H1 (cell line): Measurements from ENCODE around the gene IFNK. TPM values are rescaled to one million over a fixed set of nuclear protein-coding genes. Genes with fewer than 3 reads are reported as not detected.

Experiments
- CTCF ChIA-PET: fragments of 300-600 bp; sonication (Branson Sonifier 250); formaldehyde crosslinking; loops from one replicate; lab custom pipeline; 2021; ENCODE audit not compliant: partially characterized antibody; lab: Charles Lee
- POLR2A ChIA-PET: fragments of 300-600 bp; sonication (Branson Sonifier 250); formaldehyde crosslinking; loops from one replicate; lab custom pipeline; 2021; ENCODE audit warnings: inconsistent platforms; ENCODE audit not compliant: partially characterized antibody; lab: Charles Lee
- DNase-seq, 2 experiments: peaks; one replicate each; pipeline versions ENCODE4 v3.0.0 to v3.0.0-alpha.2; 2010 to 2022; ENCODE audit warnings: low spot score in 2 of 2, low read depth in 1 of 2, mixed read lengths in 1 of 2
- FAIRE-seq: peaks from 2 replicates; lab custom pipeline; 2011; peaks lifted over from hg19 to GRCh38; lab: Jason Lieb, UNC
- H2AFZ ChIP-seq: 2 replicates; pipeline ENCODE4 v1.8.1; 2012; ENCODE audit warnings: low read length, inconsistent platforms
- H2AK5ac ChIP-seq: 2 replicates; pipeline ENCODE4 v1.6.1; 2013; ENCODE audit warnings: low read depth, low read length
- H2BK120ac ChIP-seq: replicated peaks from 2 replicates; pipeline ENCODE3; 2013; ENCODE audit warnings: low read depth, low read length, inconsistent platforms
- H2BK12ac ChIP-seq: 2 replicates; pipeline ENCODE4 v1.6.1; 2013; ENCODE audit warnings: low read depth, low read length
- H2BK15ac ChIP-seq: 2 replicates; pipeline ENCODE4 v1.6.1; 2013; ENCODE audit warnings: low read length
- H2BK20ac ChIP-seq: 2 replicates; pipeline ENCODE4 v1.6.1; 2013; ENCODE audit warnings: low read length
- H2BK5ac ChIP-seq: 2 replicates; pipeline ENCODE4 v1.6.1; 2013; ENCODE audit warnings: low read depth, low read length
- H3K14ac ChIP-seq: 2 replicates; pipeline ENCODE4 v1.6.1; 2013; ENCODE audit warnings: inconsistent platforms; ENCODE audit not compliant: insufficient read length
- H3K18ac ChIP-seq: 2 replicates; pipeline ENCODE4 v1.6.1; 2013; ENCODE audit warnings: low read length; ENCODE audit errors: extremely low read depth
- H3K23ac ChIP-seq: 2 replicates; pipeline ENCODE4 v1.6.1; 2013; ENCODE audit warnings: inconsistent platforms; ENCODE audit not compliant: insufficient read length
- H3K23me2 ChIP-seq: 2 replicates; pipeline ENCODE4 v1.6.1; 2013; ENCODE audit warnings: low read depth, low read length
- H3K27ac ChIP-seq: 2 replicates; pipeline ENCODE4 v1.6.1; 2011; ENCODE audit warnings: low read depth, low read length, inconsistent platforms
- H3K27me3 ChIP-seq, 4 experiments: replicated peaks in 1 of 4; 1 replicate in 1 of 4; 2 replicates in 3 of 4; pipeline versions ENCODE4 v1.6.1 to v1.8.1; 2011 to 2013; ENCODE audit warnings: low read length in 3 of 4, mild to moderate bottlenecking in 3 of 4, inconsistent platforms in 2 of 4, mixed read lengths in 2 of 4, moderate library complexity in 1 of 4; ENCODE audit not compliant: control insufficient read depth in 3 of 4, insufficient read depth in 3 of 4; ENCODE audit errors: extremely low read depth in 1 of 4
- H3K36me3 ChIP-seq, 4 experiments: 2 replicates each; pipeline versions ENCODE4 v1.6.1 to v1.8.1; 2011 to 2013; ENCODE audit warnings: mild to moderate bottlenecking in 4 of 4, low read length in 3 of 4, moderate library complexity in 2 of 4, control low read depth in 1 of 4, inconsistent platforms in 1 of 4; ENCODE audit not compliant: insufficient read depth in 4 of 4, control insufficient read depth in 2 of 4
- H3K4ac ChIP-seq: replicated peaks from 2 replicates; pipeline ENCODE3; 2013; ENCODE audit warnings: low read length, low read depth, mixed read lengths, inconsistent platforms; ENCODE audit not compliant: insufficient read length
- H3K4me1 ChIP-seq, 4 experiments: replicated peaks in 1 of 4; 1 replicate in 1 of 4; 2 replicates in 3 of 4; pipeline versions ENCODE4 v1.6.1 to v1.8.1; 2011 to 2013; ENCODE audit warnings: low read length in 3 of 4, inconsistent platforms in 2 of 4, mixed read lengths in 1 of 4; ENCODE audit not compliant: insufficient read depth in 4 of 4, control insufficient read depth in 3 of 4
- H3K4me2 ChIP-seq, 2 experiments: 2 replicates each; pipeline versions ENCODE4 v1.6.1 to v1.8.1; 2011 to 2013; ENCODE audit warnings: low read depth in 2 of 2, low read length in 2 of 2, control low read depth in 1 of 2, inconsistent platforms in 1 of 2, mild to moderate bottlenecking in 1 of 2; ENCODE audit not compliant: insufficient read depth in 1 of 2
- H3K4me3 ChIP-seq, 4 experiments: fragments of 200-600, 300-600 bp in 1 of 4; sonication (generic), shearing (Covaris generic), sonication (Bioruptor Twin) in 1 of 4; 2 replicates each; pipeline versions ENCODE4 v1.5.1 to v1.8.1; 2011 to 2016; ENCODE audit warnings: low read length in 4 of 4, low read depth in 3 of 4, control low read depth in 2 of 4, inconsistent platforms in 2 of 4, mild to moderate bottlenecking in 2 of 4, mixed read lengths in 1 of 4, moderate library complexity in 1 of 4; ENCODE audit not compliant: insufficient read depth in 2 of 4; ENCODE audit errors: extremely low read depth in 1 of 4
- H3K56ac ChIP-seq: replicated peaks from 2 replicates; pipeline ENCODE3; 2013; ENCODE audit warnings: low read depth, mild to moderate bottlenecking, mixed read lengths, low read length, inconsistent platforms; ENCODE audit not compliant: insufficient read length
- H3K79me1 ChIP-seq: 2 replicates; pipeline ENCODE4 v1.6.1; 2013; ENCODE audit warnings: low read depth, low read length, control low read depth
- H3K79me2 ChIP-seq, 2 experiments: 2 replicates each; pipeline versions ENCODE4 v1.6.1 to v1.8.1; 2012 to 2013; ENCODE audit warnings: low read length in 2 of 2, mild to moderate bottlenecking in 2 of 2, inconsistent platforms in 1 of 2; ENCODE audit not compliant: insufficient read depth in 2 of 2, control insufficient read depth in 1 of 2
- H3K9ac ChIP-seq, 4 experiments: replicated peaks in 1 of 4; 1 replicate in 1 of 4; 2 replicates in 3 of 4; pipeline versions ENCODE4 v1.6.1 to v1.8.1; 2011 to 2013; ENCODE audit warnings: low read depth in 3 of 4, low read length in 3 of 4, control low read depth in 2 of 4, mild to moderate bottlenecking in 2 of 4, moderate library complexity in 2 of 4, inconsistent platforms in 1 of 4; ENCODE audit errors: extremely low read depth in 1 of 4
- H3K9me3 ChIP-seq, 2 experiments: 2 replicates each; pipeline versions ENCODE4 v1.6.1 to v1.8.1; 2012 to 2013; ENCODE audit warnings: mild to moderate bottlenecking in 2 of 2, moderate library complexity in 2 of 2, control low read depth in 1 of 2, inconsistent platforms in 1 of 2, low read depth in 1 of 2, low read length in 1 of 2, mixed read lengths in 1 of 2; ENCODE audit not compliant: insufficient read depth in 2 of 2
- H4K20me1 ChIP-seq, 2 experiments: replicated peaks in 1 of 2; 2 replicates each; pipeline versions ENCODE3 to v1.8.1; 2011 to 2013; ENCODE audit warnings: inconsistent platforms in 2 of 2, low read length in 2 of 2, mild to moderate bottlenecking in 1 of 2; ENCODE audit not compliant: insufficient read depth in 2 of 2, control insufficient read depth in 1 of 2
- H4K5ac ChIP-seq: 2 replicates; pipeline ENCODE4 v1.6.1; 2013; ENCODE audit warnings: low read length, low read depth, mixed read lengths, inconsistent platforms; ENCODE audit not compliant: insufficient read length
- H4K8ac ChIP-seq: 2 replicates; pipeline ENCODE4 v1.8.0; 2013; ENCODE audit warnings: mild to moderate bottlenecking, moderate library complexity, low read length, inconsistent platforms; ENCODE audit not compliant: insufficient read depth; ENCODE audit errors: extremely low read depth
- H4K91ac ChIP-seq: replicated peaks from 2 replicates; pipeline ENCODE3; 2013; ENCODE audit warnings: low read length, mixed read lengths, inconsistent platforms; ENCODE audit not compliant: insufficient read length
- CEBPB ChIP-seq: IDR thresholded peaks from 2 replicates; pipeline ENCODE4 v1.6.1; 2012; ENCODE audit warnings: low read depth, low read length
- SAP30 ChIP-seq: fragments of 300-600 bp; sonication (generic); IDR thresholded peaks from 2 replicates; pipeline ENCODE4 v1.7.1; 2012; ENCODE audit warnings: low read length, moderate library complexity, mild to moderate bottlenecking, inconsistent platforms; ENCODE audit not compliant: insufficient read depth, insufficient replicate concordance
- WGBS, 2 experiments: shearing (Covaris generic) in 1 of 2; methylation state at CpG; one replicate each; pipeline versions ENCODE4 v1.1.6 to v1.1.7; 2013 to 2015; ENCODE audit warnings: low lambda C conversion rate in 2 of 2, mixed read lengths in 2 of 2, inconsistent platforms in 1 of 2, low coverage in 1 of 2, missing lambda C conversion rate in 1 of 2; ENCODE audit not compliant: insufficient replicate concordance in 2 of 2, insufficient coverage in 1 of 2, insufficient read length in 1 of 2; ENCODE audit errors: extremely low coverage in 1 of 2, missing lambda C conversion rate in 1 of 2; 5-methylcytosine and 5-hydroxymethylcytosine counted together
- polyA plus RNA-seq, 7 experiments: library from polyadenylated mRNA; depleted of rRNA in 3 of 7; stranded (reverse) in 5 of 7; unstranded in 2 of 7; fragments of >200 nt in 5 of 7; fragments of 200-250 nt in 2 of 7; gene quantifications; 1 replicate in 5 of 7; 2 replicates in 1 of 7; 4 replicates in 1 of 7; pipeline versions ENCODE4 v1.2.1 to v1.2.3, GENCODE V29; 2011 to 2013; ENCODE audit warnings: missing spikeins in 2 of 7, mixed read lengths in 2 of 7
- total RNA-seq: library from RNA; stranded (reverse); fragmentation: NEBNext Ultra II Directional; extraction: Animal tissue kit (Norgen Biotek cat#: 25700); gene quantifications from 2 replicates; pipeline ENCODE4 v1.2.1, GENCODE V29; 2021

The IFNK gene
- total and polyA plus RNA-seq, 2 of the 8 experiments (the other 6 are each of a cell fraction or from before 2014, with no cell fraction given) = not detected

GRCh38 chr9:27538647-27539046 lies 14.6 kb downstream of the IFNK start:
- peaks cover 0 to 5% (median 0%) of the 10 kb centered on the region in 4 experiments; a peak in 2 of 7 replicates for H3K4me1 ChIP-seq
- H3K23ac ChIP-seq = no peak overlapping the region
- CTCF ChIA-PET = interaction anchor here (0.7 to 4.6 kb wide), 8 partner anchors 9 to 206 kb away, joined by 3 to 48 read pairs (median 4); partner anchors contain the start of gene MOB3B

More at GRCh38 chr9:27538647-27539046, 14.6 kb downstream of the IFNK start:
- Histone ChIP-seq H3K36me3 (0 out of 8 replicates have a peak, but pooled peaks cover 0 to 3% (median 0%) of the 10 kb centered on the region in 4 experiments), H2BK15ac (no peak overlapping the region), H3K79me2 (no peaks in the 10 kb centered on the region), H3K23me2 (no peaks in the 10 kb centered on the region; the same call in 1 of the 2 replicates), H2BK120ac (no peak overlapping the region), H3K9me3 (no peaks in the 10 kb centered on the region), H2BK12ac (no peak overlapping the region), H3K79me1 (no peaks in the 10 kb centered on the region), H2BK20ac (no peak overlapping the region), H4K8ac (no peak overlapping the region), H3K18ac (no peak overlapping the region), H2BK5ac (no peak overlapping the region), H3K9ac (no peak overlapping the region), H3K14ac (no peak overlapping the region), H3K4me2 (no peak overlapping the region), H3K27ac (no peak overlapping the region), H2AFZ (no peak overlapping the region), H4K20me1 (no peaks in the 10 kb centered on the region), H3K4me3 (no peak overlapping the region), H3K56ac (no peak overlapping the region), H4K91ac (no peak overlapping the region), H3K27me3 (no peaks in the 10 kb centered on the region), H3K4ac (no peak overlapping the region), H2AK5ac (no peak overlapping the region), H4K5ac (no peak overlapping the region)
- TF ChIP-seq SAP30 = no peak
- TF ChIP-seq CEBPB = no peak
- no peak for DNase-seq
- WGBS, 2 experiments = 91% methylated on average over 3 of the region's 3 CpGs; no CpG with 5 or more reads in 1 of the 2 experiments
- POLR2A ChIA-PET = interaction anchor here (1.1 kb wide), 1 partner anchor 9 kb away, joined by 4 read pairs; the partner anchor contains the start of gene MOB3B
- FAIRE-seq = no peak
